Parathyroid adenoma (tissue), 2 donors: ENCODE results near the gene COL4A1.

ENCODE experiments used
- H2AFZ ChIP-seq: fragments of 300-600 bp; sonication (generic); one replicate; pipeline ENCODE4 v1.7.0; 2017; ENCODE audit warnings: antibody characterized with exemption, mild to moderate bottlenecking
- H3K27ac ChIP-seq: fragments of 300-600 bp; sonication (generic); one replicate; pipeline ENCODE4 v1.7.0; 2017
- H3K27me3 ChIP-seq: fragments of 300-600 bp; sonication (generic); one replicate; pipeline ENCODE4 v1.7.0; 2017; ENCODE audit warnings: low read length; ENCODE audit not compliant: control insufficient read depth, insufficient read depth
- H3K36me3 ChIP-seq: fragments of 300-600 bp; sonication (generic); one replicate; pipeline ENCODE4 v1.7.0; 2017; ENCODE audit warnings: low read length; ENCODE audit not compliant: control insufficient read depth, insufficient read depth
- H3K4me1 ChIP-seq: fragments of 300-600 bp; sonication (generic); one replicate; pipeline ENCODE4 v1.7.0; 2017; ENCODE audit warnings: control low read depth
- H3K4me2 ChIP-seq: fragments of 300-600 bp; sonication (generic); one replicate; pipeline ENCODE4 v1.7.0; 2017; ENCODE audit warnings: low read length
- H3K4me3 ChIP-seq: fragments of 300-600 bp; sonication (generic); one replicate; pipeline ENCODE4 v1.7.0; 2017; ENCODE audit warnings: low read depth, low read length
- H3K79me2 ChIP-seq: fragments of 300-600 bp; sonication (generic); one replicate; pipeline ENCODE4 v1.7.0; 2017; ENCODE audit warnings: control low read depth
- H3K9ac ChIP-seq: fragments of 300-600 bp; sonication (generic); one replicate; pipeline ENCODE4 v1.7.0; 2017; ENCODE audit warnings: mild to moderate bottlenecking
- H3K9me3 ChIP-seq: fragments of 300-600 bp; sonication (generic); one replicate; pipeline ENCODE4 v1.7.0; 2017; ENCODE audit warnings: low read length; ENCODE audit not compliant: control insufficient read depth
- TF ChIP-seq, protein P1 (sequence below): fragments of 300-600 bp; sonication (generic); IDR thresholded peaks from one replicate; pipeline ENCODE4 v1.7.0; 2017; ENCODE audit warnings: antibody characterized with exemption, mild to moderate bottlenecking
- donor health status: primary hyperparathyroidism.

The COL4A1 gene

DNA sequence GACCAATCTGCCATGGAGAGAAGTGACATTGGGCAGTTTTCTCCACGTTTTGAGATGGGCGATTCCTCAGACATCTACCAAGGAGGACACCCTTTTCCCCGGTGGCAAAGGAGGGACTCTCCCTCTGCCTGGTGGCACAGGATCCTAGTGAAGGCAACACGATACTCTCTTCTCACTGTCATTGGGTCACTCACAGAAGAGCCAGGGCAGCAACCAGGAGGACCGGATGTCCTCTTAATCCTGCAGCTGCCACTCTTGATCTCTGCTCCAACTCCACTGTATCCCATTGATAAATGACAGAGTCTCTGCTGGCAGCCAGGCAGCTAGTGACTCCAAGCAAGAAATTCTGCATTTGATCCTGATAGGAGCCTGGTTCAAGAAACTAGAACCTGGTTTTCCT is 42.3 kb upstream of the COL4A1 start:
- Histone ChIP-seq H2AFZ (no peak overlapping the region), H3K9ac (no peak overlapping the region), H3K36me3 (no peaks in the 10 kb centered on the region), H3K27me3 (no peaks in the 10 kb centered on the region), H3K4me1 (no peaks in the 10 kb centered on the region), H3K79me2 (no peaks in the 10 kb centered on the region), H3K4me3 (no peak overlapping the region), H3K27ac (no peak overlapping the region), H3K9me3 (no peaks in the 10 kb centered on the region), H3K4me2 (no peak overlapping the region)
- TF ChIP-seq, protein P1, sequence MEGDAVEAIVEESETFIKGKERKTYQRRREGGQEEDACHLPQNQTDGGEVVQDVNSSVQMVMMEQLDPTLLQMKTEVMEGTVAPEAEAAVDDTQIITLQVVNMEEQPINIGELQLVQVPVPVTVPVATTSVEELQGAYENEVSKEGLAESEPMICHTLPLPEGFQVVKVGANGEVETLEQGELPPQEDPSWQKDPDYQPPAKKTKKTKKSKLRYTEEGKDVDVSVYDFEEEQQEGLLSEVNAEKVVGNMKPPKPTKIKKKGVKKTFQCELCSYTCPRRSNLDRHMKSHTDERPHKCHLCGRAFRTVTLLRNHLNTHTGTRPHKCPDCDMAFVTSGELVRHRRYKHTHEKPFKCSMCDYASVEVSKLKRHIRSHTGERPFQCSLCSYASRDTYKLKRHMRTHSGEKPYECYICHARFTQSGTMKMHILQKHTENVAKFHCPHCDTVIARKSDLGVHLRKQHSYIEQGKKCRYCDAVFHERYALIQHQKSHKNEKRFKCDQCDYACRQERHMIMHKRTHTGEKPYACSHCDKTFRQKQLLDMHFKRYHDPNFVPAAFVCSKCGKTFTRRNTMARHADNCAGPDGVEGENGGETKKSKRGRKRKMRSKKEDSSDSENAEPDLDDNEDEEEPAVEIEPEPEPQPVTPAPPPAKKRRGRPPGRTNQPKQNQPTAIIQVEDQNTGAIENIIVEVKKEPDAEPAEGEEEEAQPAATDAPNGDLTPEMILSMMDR, result no peak

DNA sequence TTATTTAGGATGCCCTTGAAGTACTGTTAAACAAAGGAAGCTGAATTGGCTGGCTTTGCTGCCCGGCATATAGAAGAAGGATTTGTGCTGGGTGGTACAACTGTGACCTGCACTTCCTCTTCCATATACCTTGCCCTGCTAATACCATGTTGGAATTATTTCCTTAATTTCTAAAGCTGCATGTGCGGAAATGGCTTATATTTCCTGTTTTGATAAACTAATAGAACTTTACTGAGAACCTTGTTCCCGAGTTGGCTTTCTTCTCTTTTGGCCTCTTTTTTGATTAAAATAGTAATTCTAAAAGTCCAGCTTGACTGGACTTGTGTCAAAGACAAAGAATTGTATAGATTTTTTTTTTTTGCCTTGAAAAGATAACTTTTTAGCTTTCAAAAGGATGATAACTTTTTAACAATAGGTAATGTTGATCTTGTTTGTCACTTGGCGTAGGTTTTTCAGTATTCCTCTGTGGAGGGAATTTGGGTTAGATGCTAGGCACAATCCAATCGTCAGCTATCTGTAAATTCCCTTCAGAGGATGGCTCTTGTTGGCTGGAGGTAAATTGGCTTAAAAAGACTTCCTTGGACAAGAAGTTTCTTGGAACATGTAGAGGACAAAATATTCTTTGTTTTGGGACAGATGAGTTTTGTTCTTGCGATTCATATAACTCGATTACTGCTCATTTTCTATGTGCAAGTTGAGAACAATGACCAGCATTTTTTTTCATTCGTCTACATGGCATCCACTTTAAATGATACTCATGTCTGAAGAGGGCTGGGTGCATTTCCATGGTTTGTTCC is 41.5 kb upstream of the COL4A1 start:
- no peaks in the 10 kb centered on the region for H3K4me1 ChIP-seq

DNA sequence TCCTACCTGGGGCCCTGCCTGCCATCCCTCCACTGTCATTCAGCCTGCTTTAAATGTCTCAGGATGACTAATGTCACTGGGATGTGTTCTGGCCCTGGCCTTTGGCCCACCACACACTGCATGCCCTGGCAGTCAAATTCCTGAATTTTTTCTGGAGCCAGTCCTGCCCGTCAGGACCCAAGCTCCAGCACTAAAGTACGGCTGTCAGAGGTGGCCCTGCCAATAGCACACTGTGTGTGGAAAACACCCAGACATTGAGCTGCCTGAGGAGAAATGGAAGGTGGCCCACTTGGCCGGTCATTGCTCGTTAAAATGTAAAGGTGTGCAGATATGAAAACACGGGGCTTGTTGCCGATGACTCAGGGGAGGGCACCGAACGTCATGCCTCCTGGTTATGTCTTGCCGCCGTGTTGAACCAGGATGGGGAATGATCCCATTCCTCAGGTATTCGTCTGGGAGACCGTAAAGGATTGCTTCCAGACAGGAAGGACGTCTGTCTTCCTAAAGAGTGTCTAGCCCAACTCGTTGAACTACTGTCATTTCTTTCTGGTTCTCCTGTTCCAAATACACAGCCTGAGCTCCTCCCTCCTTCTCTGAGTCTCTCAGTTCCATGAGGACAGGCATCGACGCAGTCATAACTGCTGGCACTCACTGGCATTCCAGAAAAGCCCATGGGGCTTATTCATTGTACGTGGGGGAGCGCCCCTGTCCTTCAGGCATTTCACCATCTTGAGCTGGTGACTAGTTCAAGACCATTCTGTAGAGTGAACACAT is 40.8 kb upstream of the COL4A1 start:
- no peak overlapping the region for H3K27ac ChIP-seq
- no peak overlapping the region for H3K4me2 ChIP-seq
- H2AFZ ChIP-seq, result no peak overlapping the region
- no peaks in the 10 kb centered on the region for H3K27me3 ChIP-seq
- no peaks in the 10 kb centered on the region for H3K79me2 ChIP-seq
- no peaks in the 10 kb centered on the region for H3K4me1 ChIP-seq
- TF ChIP-seq, protein P1, result no peak
- H3K9me3 ChIP-seq, result no peaks in the 10 kb centered on the region
- H3K4me3 ChIP-seq, result no peak overlapping the region
- no peak overlapping the region for H3K9ac ChIP-seq
- H3K36me3 ChIP-seq, result no peaks in the 10 kb centered on the region

More for the DNA sequence above, 41.5 kb upstream of the COL4A1 start:
- Histone ChIP-seq H3K9ac (no peak overlapping the region), H3K4me3 (no peak overlapping the region), H3K4me2 (no peak overlapping the region), H3K79me2 (no peaks in the 10 kb centered on the region), H3K27ac (no peak overlapping the region), H2AFZ (no peak overlapping the region), H3K9me3 (no peaks in the 10 kb centered on the region), H3K27me3 (no peaks in the 10 kb centered on the region), H3K36me3 (no peaks in the 10 kb centered on the region)
- TF ChIP-seq, protein P1, result no peak

DNA sequence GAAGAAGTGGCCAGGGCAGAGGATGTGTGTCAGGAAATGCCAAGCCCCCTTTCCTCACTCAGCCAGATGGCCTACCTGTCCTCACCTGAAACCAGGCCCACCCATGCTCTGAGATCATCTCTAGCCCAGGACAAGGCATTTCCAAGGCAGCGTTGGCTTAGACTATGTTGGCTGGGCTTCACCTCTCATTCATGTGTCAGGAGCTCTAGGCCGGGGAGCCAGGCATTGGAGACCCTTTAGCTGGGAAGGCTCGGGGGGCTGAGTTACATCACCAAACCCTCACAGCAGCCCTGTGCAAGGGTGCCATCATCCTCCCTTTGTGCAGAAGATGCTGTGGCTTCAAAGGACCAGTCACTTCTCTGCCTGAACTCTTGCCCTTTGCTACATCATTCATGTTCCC is 40.1 kb upstream of the COL4A1 start:
- Histone ChIP-seq H3K4me3 (no peak overlapping the region), H3K9me3 (no peaks in the 10 kb centered on the region), H3K9ac (no peak overlapping the region), H3K36me3 (no peaks in the 10 kb centered on the region), H3K27me3 (peaks cover 3% of the 10 kb centered on the region), H3K79me2 (no peaks in the 10 kb centered on the region), H2AFZ (no peak overlapping the region), H3K4me1 (no peaks in the 10 kb centered on the region), H3K4me2 (no peak overlapping the region), H3K27ac (no peak overlapping the region)
- TF ChIP-seq, protein P1, result no peak
